Uterus (tissue), 2 donors: ENCODE measurements around the gene RIMBP3C.
"Not testable (repeated sequence)": the region's sequence is repeated elsewhere in the genome, so short reads cannot be mapped to it uniquely, and the experiment has no call there.

Experiments
- POLR2A ChIP-seq, 2 donors: fragments of 450-650 bp; IDR thresholded peaks; one replicate each; pipeline ENCODE4 v1.6.1; 2016; ENCODE audit warnings: antibody characterized with exemption in 2 of 2, mild to moderate bottlenecking in 1 of 2, moderate library complexity in 1 of 2
- TF ChIP-seq, protein P1 (sequence below), 4 experiments: fragments of 200-600 bp in 2 of 4; fragments of 450-650 bp in 2 of 4; sonication (generic) in 2 of 4; IDR thresholded peaks; one replicate each; pipeline ENCODE4 v1.5.1; 2016 to 2019; ENCODE audit warnings: antibody characterized with exemption in 4 of 4, mild to moderate bottlenecking in 2 of 4, moderate library complexity in 1 of 4

GRCh38 chr22:21498489-21498888 is 52.8 kb downstream of the RIMBP3C start:
- TF ChIP-seq, protein P1, sequence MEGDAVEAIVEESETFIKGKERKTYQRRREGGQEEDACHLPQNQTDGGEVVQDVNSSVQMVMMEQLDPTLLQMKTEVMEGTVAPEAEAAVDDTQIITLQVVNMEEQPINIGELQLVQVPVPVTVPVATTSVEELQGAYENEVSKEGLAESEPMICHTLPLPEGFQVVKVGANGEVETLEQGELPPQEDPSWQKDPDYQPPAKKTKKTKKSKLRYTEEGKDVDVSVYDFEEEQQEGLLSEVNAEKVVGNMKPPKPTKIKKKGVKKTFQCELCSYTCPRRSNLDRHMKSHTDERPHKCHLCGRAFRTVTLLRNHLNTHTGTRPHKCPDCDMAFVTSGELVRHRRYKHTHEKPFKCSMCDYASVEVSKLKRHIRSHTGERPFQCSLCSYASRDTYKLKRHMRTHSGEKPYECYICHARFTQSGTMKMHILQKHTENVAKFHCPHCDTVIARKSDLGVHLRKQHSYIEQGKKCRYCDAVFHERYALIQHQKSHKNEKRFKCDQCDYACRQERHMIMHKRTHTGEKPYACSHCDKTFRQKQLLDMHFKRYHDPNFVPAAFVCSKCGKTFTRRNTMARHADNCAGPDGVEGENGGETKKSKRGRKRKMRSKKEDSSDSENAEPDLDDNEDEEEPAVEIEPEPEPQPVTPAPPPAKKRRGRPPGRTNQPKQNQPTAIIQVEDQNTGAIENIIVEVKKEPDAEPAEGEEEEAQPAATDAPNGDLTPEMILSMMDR (IDR thresholded peaks at IDR 0.05): not testable (repeated sequence)
- not testable (repeated sequence) for TF ChIP-seq POLR2A (IDR thresholded peaks at IDR 0.05)
